H1 (cell line): ENCODE measurements around the gene LMNB1. TPM values are rescaled to one million over a fixed set of nuclear protein-coding genes. Genes with fewer than 3 reads are reported as not detected.

Experiments
- ATF2 ChIP-seq: IDR thresholded peaks from 2 replicates; pipeline ENCODE4 v1.6.1; 2012; ENCODE audit warnings: low read length, inconsistent platforms
- CBX5 ChIP-seq: fragments of 300-800, 300-1000 bp; sonication (generic); IDR thresholded peaks from 2 replicates; pipeline ENCODE4 v1.7.1; 2016; ENCODE audit warnings: antibody characterized with exemption, low read length, low read depth
- CEBPB ChIP-seq: IDR thresholded peaks from 2 replicates; pipeline ENCODE4 v1.6.1; 2012; ENCODE audit warnings: low read depth, low read length
- CHD1 ChIP-seq: IDR thresholded peaks from 2 replicates; pipeline ENCODE4 v1.6.1; 2012; ENCODE audit warnings: low read depth, low read length, improper control_type of control experiment
- CHD2 ChIP-seq: IDR thresholded peaks from 2 replicates; pipeline ENCODE4 v1.6.1; 2012; ENCODE audit warnings: low read length, improper control_type of control experiment
- CHD7 ChIP-seq: fragments of 300-600 bp; sonication (generic); IDR thresholded peaks from 2 replicates; pipeline ENCODE4 v1.7.1; 2012; ENCODE audit warnings: low read length, moderate library complexity, mild to moderate bottlenecking, inconsistent platforms; ENCODE audit not compliant: insufficient replicate concordance
- HDAC2 ChIP-seq, 2 experiments: fragments of 300-600 bp in 1 of 2; sonication (generic) in 1 of 2; IDR thresholded peaks; 2 replicates each; pipeline ENCODE4 v1.6.1; 2011 to 2012; ENCODE audit warnings: low read depth in 2 of 2, low read length in 2 of 2, mild to moderate bottlenecking in 2 of 2, moderate library complexity in 2 of 2, borderline replicate concordance in 1 of 2, inconsistent platforms in 1 of 2
- RNF2 ChIP-seq: fragments of 200-900, 300-1000 bp; sonication (generic); IDR thresholded peaks from 2 replicates; pipeline ENCODE4 v1.7.1; 2016; ENCODE audit warnings: borderline replicate concordance, low read depth, mild to moderate bottlenecking, antibody characterized with exemption, low read length; ENCODE audit not compliant: poor library complexity, severe bottlenecking; ENCODE audit errors: missing control alignments
- TCF12 ChIP-seq: IDR thresholded peaks from 2 replicates; pipeline ENCODE4 v1.6.1; 2011; ENCODE audit warnings: low read depth, mild to moderate bottlenecking, low read length
- polyA plus RNA-seq, 7 experiments: library from polyadenylated mRNA; depleted of rRNA in 3 of 7; stranded (reverse) in 5 of 7; unstranded in 2 of 7; fragments of >200 nt in 5 of 7; fragments of 200-250 nt in 2 of 7; gene quantifications; 1 replicate in 5 of 7; 2 replicates in 1 of 7; 4 replicates in 1 of 7; pipeline versions ENCODE4 v1.2.1 to v1.2.3, GENCODE V29; 2011 to 2013; ENCODE audit warnings: missing spikeins in 2 of 7, mixed read lengths in 2 of 7
- total RNA-seq: library from RNA; stranded (reverse); fragmentation: NEBNext Ultra II Directional; extraction: Animal tissue kit (Norgen Biotek cat#: 25700); gene quantifications from 2 replicates; pipeline ENCODE4 v1.2.1, GENCODE V29; 2021

The LMNB1 gene
- total and polyA plus RNA-seq, 2 of the 8 experiments (the other 6 are each of a cell fraction or from before 2014, with no cell fraction given): 73.5 to 225 TPM

GRCh38 chr5:126829098-126829497 lies 52.2 kb downstream of the LMNB1 start (continued):
- TF ChIP-seq CHD7 (no peak), CBX5 (no peak), ATF2 (no peak), CHD2 (no peak), HDAC2 (IDR thresholded peaks at IDR 0.05; ENCODE audit: borderline replicate concordance in 1 of 2, low read depth in 2 of 2, low read length in 2 of 2) (no peak), TCF12 (no peak), CEBPB (no peak), RNF2 (no peak), CHD1 (no peak)
